GM12878 (cell line): ENCODE results near the gene KRTAP5-2. TPM values are rescaled to one million over a fixed set of nuclear protein-coding genes. Genes with fewer than 3 reads are reported as not detected.

Experiments used
- ATAC-seq: fragments of 200-7000 bp; cut with Tn5 transposase; 3 replicates; pipeline ENCODE4 v1.9.1; 2020; ENCODE audit warnings: mild to moderate bottlenecking, moderate library complexity
- BruUV-seq: library from RNA; stranded (reverse); fragments of 400-500 nt; replicated peaks from 2 replicates; lab custom pipeline; 2021; lab: Mats Ljungman, UMichigan
- CTCF ChIA-PET: fragments of 300-600 bp; sonication (Branson Sonifier 250); formaldehyde crosslinking; extraction: SDS; loops from one replicate; lab custom pipeline; 2021; ENCODE audit warnings: inconsistent platforms; lab: Yijun Ruan, JAX
- POLR2A ChIA-PET: fragments of 350-600 bp; formaldehyde crosslinking; extraction: SDS; loops from one replicate; lab custom pipeline; 2021; ENCODE audit warnings: inconsistent platforms; lab: Charles Lee
- RAD21 ChIA-PET: fragments of 300-600 bp; sonication (Branson Sonifier 250); formaldehyde crosslinking; loops from one replicate; lab custom pipeline; 2023; ENCODE audit warnings: antibody characterized with exemption; ENCODE audit not compliant: unreplicated experiment; lab: Charles Lee
- SMC1A ChIA-PET: fragments of 300-600 bp; sonication (Branson Sonifier 250); formaldehyde crosslinking; loops from one replicate; lab custom pipeline; 2023; ENCODE audit not compliant: unreplicated experiment, uncharacterized antibody; lab: Charles Lee
- DNase-seq: peaks from one replicate; pipeline ENCODE4 v3.0.0-alpha.2; 2011; ENCODE audit warnings: low read depth, low spot score
- FAIRE-seq: peaks from 3 replicates; lab custom pipeline; 2011; peaks lifted over from hg19 to GRCh38; lab: Jason Lieb, UNC
- H2AFZ ChIP-seq: 2 replicates; pipeline ENCODE4 v1.6.0; 2011; ENCODE audit warnings: low read depth, low read length, control low read depth; ENCODE audit not compliant: control insufficient read depth
- H3K27ac ChIP-seq: 2 replicates; pipeline ENCODE4 v1.5.1; 2011; ENCODE audit warnings: control low read depth; ENCODE audit not compliant: control insufficient read depth, insufficient read depth
- H3K27me3 ChIP-seq, 2 experiments: replicated peaks in 1 of 2; 2 replicates each; pipeline versions ENCODE4 v1.6.0 to v1.6.1; 2011; ENCODE audit warnings: low read length in 1 of 2; ENCODE audit not compliant: control insufficient read depth in 2 of 2, insufficient read depth in 2 of 2
- H3K36me3 ChIP-seq, 2 experiments: 2 replicates each; pipeline ENCODE4 v1.5.1; 2011; ENCODE audit warnings: low read length in 1 of 2; ENCODE audit not compliant: control insufficient read depth in 2 of 2, insufficient read depth in 2 of 2
- H3K4me1 ChIP-seq: 2 replicates; pipeline ENCODE4 v1.6.1; 2011; ENCODE audit warnings: mild to moderate bottlenecking, low read length, moderate library complexity, mixed read lengths; ENCODE audit not compliant: control insufficient read depth, insufficient read depth
- H3K4me2 ChIP-seq: 2 replicates; pipeline ENCODE4 v1.6.0; 2011; ENCODE audit warnings: control low read depth; ENCODE audit not compliant: control insufficient read depth, insufficient read depth
- H3K4me3 ChIP-seq: fragments of 200-600 bp; sonication (generic); 2 replicates; pipeline ENCODE4 v1.5.1; 2016
- H3K79me2 ChIP-seq: 2 replicates; pipeline ENCODE4 v1.6.0; 2011; ENCODE audit warnings: low read length; ENCODE audit not compliant: control insufficient read depth, insufficient read depth
- H3K9ac ChIP-seq: 2 replicates; pipeline ENCODE4 v1.8.0; 2011; ENCODE audit warnings: low read length, control low read depth, mixed read lengths; ENCODE audit not compliant: control insufficient read depth, insufficient read depth
- H3K9me3 ChIP-seq: replicated peaks from 3 replicates; pipeline ENCODE4 v1.5.1; 2011; ENCODE audit warnings: mild to moderate bottlenecking, low read length; ENCODE audit not compliant: control insufficient read depth, insufficient read depth
- H4K20me1 ChIP-seq: 2 replicates; pipeline ENCODE4 v1.6.0; 2011; ENCODE audit not compliant: control insufficient read depth, insufficient read depth
- CBFB ChIP-seq: IDR thresholded peaks from 2 replicates; pipeline ENCODE4 v1.6.1; 2016; ENCODE audit warnings: antibody characterized with exemption, low read depth
- CEBPB ChIP-seq, 2 experiments: fragments of 150-350 bp in 1 of 2; IDR thresholded peaks; 2 replicates each; pipeline ENCODE4 v1.6.1; 2012 to 2014; ENCODE audit warnings: low read depth in 2 of 2, low read length in 2 of 2, borderline replicate concordance in 1 of 2, inconsistent platforms in 1 of 2
- CHD4 ChIP-seq: fragments of 200-600 bp; sonication (generic); IDR thresholded peaks from 2 replicates; pipeline ENCODE4 v1.6.1; 2016; ENCODE audit warnings: mild to moderate bottlenecking
- HSF1 ChIP-seq: fragments of 150-350 bp; IDR thresholded peaks from 2 replicates; pipeline ENCODE4 v1.6.1; 2014; ENCODE audit warnings: mild to moderate bottlenecking, low read depth, low read length
- MXI1 ChIP-seq: fragments of 150-350 bp; IDR thresholded peaks from 2 replicates; pipeline ENCODE4 v1.6.1; 2011; ENCODE audit warnings: low read depth, mild to moderate bottlenecking, inconsistent platforms, low read length, improper control_type of control experiment
- NBN ChIP-seq: fragments of 450-650 bp; IDR thresholded peaks from 2 replicates; pipeline ENCODE4 v1.6.1; 2016
- NFXL1 ChIP-seq: fragments of 450-650 bp; IDR thresholded peaks from 2 replicates; pipeline ENCODE4 v1.6.1; 2017; ENCODE audit warnings: antibody characterized with exemption, mild to moderate bottlenecking, borderline replicate concordance
- RBBP5 ChIP-seq: fragments of 200-600 bp; sonication (generic); conservative IDR thresholded peaks from 2 replicates; pipeline ENCODE4 v1.6.1; 2016
- TARDBP ChIP-seq: IDR thresholded peaks from 2 replicates; pipeline ENCODE4 v1.6.1; 2016; ENCODE audit warnings: borderline replicate concordance
- TCF3 ChIP-seq: IDR thresholded peaks from 2 replicates; pipeline ENCODE4 v1.6.1; 2012; ENCODE audit warnings: low read depth, mild to moderate bottlenecking, low read length, borderline replicate concordance; ENCODE audit not compliant: insufficient read depth
- ZNF217 ChIP-seq: fragments of 450-650 bp; IDR thresholded peaks from 2 replicates; pipeline ENCODE4 v1.6.1; 2017; ENCODE audit warnings: antibody characterized with exemption, mild to moderate bottlenecking
- ZNF384 ChIP-seq: IDR thresholded peaks from 2 replicates; pipeline ENCODE4 v1.6.1; 2012; ENCODE audit warnings: low read depth, mild to moderate bottlenecking, low read length, improper control_type of control experiment, borderline replicate concordance
- WGBS: methylation state at CpG from one replicate; pipeline ENCODE4 v1.1.6; 2016; ENCODE audit warnings: low lambda C conversion rate; ENCODE audit not compliant: insufficient replicate concordance, insufficient coverage; ENCODE audit errors: missing lambda C conversion rate; 5-methylcytosine and 5-hydroxymethylcytosine counted together
- in situ Hi-C: fragments of 300-500 bp; cut with MboI; formaldehyde crosslinking; loops from 9 replicates; pipeline ENCODE4 v1.14.3; 2018; ENCODE audit warnings: mixed read lengths
- intact Hi-C: fragments of 100-400 bp; cut with micrococcal nuclease; formaldehyde crosslinking; loops from one replicate; pipeline ENCODE4 v1.14.2; 2022; ENCODE audit not compliant: unreplicated experiment
- polyA plus RNA-seq, 11 experiments: library from polyadenylated mRNA; depleted of rRNA in 4 of 11; unstranded in 6 of 11; stranded (reverse) in 5 of 11; fragments of >200 nt; fragmentation: Nextera tagmentation in 4 of 11; fragmentation: Illumina TruSeq in 1 of 11; extraction: Ambion mirVana in 4 of 11; extraction: Trizol in 1 of 11; gene quantifications; 1 replicate in 1 of 11; 2 replicates in 10 of 11; pipeline versions ENCODE4 v1.2.1 to v1.2.3, GENCODE V29; 2011 to 2016; ENCODE audit warnings: inconsistent platforms in 2 of 11, missing spikeins in 2 of 11, low read depth in 1 of 11
- total RNA-seq, 4 experiments: library from RNA; depleted of rRNA in 3 of 4; stranded (reverse); fragments of >200 nt in 3 of 4; fragmentation: Illumina TruSeq in 1 of 4; extraction: Trizol in 1 of 4; gene quantifications; 2 replicates each; pipeline versions ENCODE4 v1.2.1 to v1.2.3, GENCODE V29; 2013 to 2021
- TF ChIP-seq, protein P1 (sequence below): fragments of 450-650 bp; IDR thresholded peaks from 2 replicates; pipeline ENCODE4 v1.6.1; 2017; ENCODE audit warnings: mild to moderate bottlenecking, moderate library complexity
- TF ChIP-seq, protein P2 (sequence below): IDR thresholded peaks from 2 replicates; pipeline ENCODE4 v1.6.1; 2012; ENCODE audit warnings: mild to moderate bottlenecking, low read depth, low read length
- TF ChIP-seq, protein P3 (sequence below): fragments of 450-650 bp; IDR thresholded peaks from 2 replicates; pipeline ENCODE4 v1.6.1; 2017; ENCODE audit warnings: borderline replicate concordance

KRTAP5-2 gene
- total and polyA plus RNA-seq, 10 of the 15 experiments (the other 5 are each of a cell fraction or from before 2014, with no cell fraction given), result not detected

DNA sequence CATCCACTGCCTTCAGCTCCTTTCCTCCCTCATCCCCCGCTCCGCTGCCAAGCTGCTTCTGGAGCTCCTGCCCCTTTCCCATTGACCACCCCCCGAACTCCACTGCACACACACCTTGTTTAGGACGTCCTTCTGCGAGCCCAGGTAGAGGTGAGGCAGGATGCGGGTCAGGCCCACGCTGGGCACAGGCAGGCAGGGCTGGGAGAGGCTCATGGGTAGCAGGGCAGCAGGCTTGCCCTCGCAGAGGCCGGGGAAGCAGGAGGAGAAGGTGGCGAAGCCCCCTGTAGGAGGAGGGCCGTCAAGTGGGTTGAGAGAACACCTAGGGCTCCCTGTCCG, 39.4 kb downstream of the KRTAP5-2 start:
- Histone ChIP-seq H3K79me2 (no peaks in the 10 kb centered on the region), H3K27ac (no peak overlapping the region), H3K4me1 (no peaks in the 10 kb centered on the region), H3K27me3 (no peaks in the 10 kb centered on the region), H3K9ac (no peak overlapping the region), H3K4me2 (no peak overlapping the region), H3K4me3 (no peak overlapping the region), H3K9me3 (no peaks in the 10 kb centered on the region), H3K36me3 (no peaks in the 10 kb centered on the region), H4K20me1 (no peaks in the 10 kb centered on the region), H2AFZ (no peak overlapping the region)
- CTCF ChIA-PET, result interaction anchor here (1.4 kb wide), 1 partner anchor 16 kb away, joined by 7 read pairs; no protein-coding TSS in a partner anchor
- ATAC-seq (no peak), FAIRE-seq (no peak), DNase-seq (no peak)
- in situ Hi-C loops (no loop called here), intact Hi-C loops (no loop called here)
- 43% methylated on average over 12 of the region's 12 CpGs for WGBS
- RAD21 ChIA-PET, result no interaction called here
- SMC1A ChIA-PET, result no interaction called here
- POLR2A ChIA-PET, result no interaction called here
- no TSS peak for BruUV-seq
- no peak for TF ChIP-seq CHD4
- no peak for TF ChIP-seq ZNF384
- TF ChIP-seq TARDBP, result no peak
- TF ChIP-seq CBFB, result no peak
- TF ChIP-seq, protein P1, sequence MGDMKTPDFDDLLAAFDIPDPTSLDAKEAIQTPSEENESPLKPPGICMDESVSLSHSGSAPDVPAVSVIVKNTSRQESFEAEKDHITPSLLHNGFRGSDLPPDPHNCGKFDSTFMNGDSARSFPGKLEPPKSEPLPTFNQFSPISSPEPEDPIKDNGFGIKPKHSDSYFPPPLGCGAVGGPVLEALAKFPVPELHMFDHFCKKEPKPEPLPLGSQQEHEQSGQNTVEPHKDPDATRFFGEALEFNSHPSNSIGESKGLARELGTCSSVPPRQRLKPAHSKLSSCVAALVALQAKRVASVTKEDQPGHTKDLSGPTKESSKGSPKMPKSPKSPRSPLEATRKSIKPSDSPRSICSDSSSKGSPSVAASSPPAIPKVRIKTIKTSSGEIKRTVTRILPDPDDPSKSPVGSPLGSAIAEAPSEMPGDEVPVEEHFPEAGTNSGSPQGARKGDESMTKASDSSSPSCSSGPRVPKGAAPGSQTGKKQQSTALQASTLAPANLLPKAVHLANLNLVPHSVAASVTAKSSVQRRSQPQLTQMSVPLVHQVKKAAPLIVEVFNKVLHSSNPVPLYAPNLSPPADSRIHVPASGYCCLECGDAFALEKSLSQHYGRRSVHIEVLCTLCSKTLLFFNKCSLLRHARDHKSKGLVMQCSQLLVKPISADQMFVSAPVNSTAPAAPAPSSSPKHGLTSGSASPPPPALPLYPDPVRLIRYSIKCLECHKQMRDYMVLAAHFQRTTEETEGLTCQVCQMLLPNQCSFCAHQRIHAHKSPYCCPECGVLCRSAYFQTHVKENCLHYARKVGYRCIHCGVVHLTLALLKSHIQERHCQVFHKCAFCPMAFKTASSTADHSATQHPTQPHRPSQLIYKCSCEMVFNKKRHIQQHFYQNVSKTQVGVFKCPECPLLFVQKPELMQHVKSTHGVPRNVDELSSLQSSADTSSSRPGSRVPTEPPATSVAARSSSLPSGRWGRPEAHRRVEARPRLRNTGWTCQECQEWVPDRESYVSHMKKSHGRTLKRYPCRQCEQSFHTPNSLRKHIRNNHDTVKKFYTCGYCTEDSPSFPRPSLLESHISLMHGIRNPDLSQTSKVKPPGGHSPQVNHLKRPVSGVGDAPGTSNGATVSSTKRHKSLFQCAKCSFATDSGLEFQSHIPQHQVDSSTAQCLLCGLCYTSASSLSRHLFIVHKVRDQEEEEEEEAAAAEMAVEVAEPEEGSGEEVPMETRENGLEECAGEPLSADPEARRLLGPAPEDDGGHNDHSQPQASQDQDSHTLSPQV, result no peak
- no peak for TF ChIP-seq CEBPB (IDR thresholded peaks at IDR 0.05; ENCODE audit: borderline replicate concordance in 1 of 2, low read depth in 2 of 2, low read length in 2 of 2)
- TF ChIP-seq, protein P2, sequence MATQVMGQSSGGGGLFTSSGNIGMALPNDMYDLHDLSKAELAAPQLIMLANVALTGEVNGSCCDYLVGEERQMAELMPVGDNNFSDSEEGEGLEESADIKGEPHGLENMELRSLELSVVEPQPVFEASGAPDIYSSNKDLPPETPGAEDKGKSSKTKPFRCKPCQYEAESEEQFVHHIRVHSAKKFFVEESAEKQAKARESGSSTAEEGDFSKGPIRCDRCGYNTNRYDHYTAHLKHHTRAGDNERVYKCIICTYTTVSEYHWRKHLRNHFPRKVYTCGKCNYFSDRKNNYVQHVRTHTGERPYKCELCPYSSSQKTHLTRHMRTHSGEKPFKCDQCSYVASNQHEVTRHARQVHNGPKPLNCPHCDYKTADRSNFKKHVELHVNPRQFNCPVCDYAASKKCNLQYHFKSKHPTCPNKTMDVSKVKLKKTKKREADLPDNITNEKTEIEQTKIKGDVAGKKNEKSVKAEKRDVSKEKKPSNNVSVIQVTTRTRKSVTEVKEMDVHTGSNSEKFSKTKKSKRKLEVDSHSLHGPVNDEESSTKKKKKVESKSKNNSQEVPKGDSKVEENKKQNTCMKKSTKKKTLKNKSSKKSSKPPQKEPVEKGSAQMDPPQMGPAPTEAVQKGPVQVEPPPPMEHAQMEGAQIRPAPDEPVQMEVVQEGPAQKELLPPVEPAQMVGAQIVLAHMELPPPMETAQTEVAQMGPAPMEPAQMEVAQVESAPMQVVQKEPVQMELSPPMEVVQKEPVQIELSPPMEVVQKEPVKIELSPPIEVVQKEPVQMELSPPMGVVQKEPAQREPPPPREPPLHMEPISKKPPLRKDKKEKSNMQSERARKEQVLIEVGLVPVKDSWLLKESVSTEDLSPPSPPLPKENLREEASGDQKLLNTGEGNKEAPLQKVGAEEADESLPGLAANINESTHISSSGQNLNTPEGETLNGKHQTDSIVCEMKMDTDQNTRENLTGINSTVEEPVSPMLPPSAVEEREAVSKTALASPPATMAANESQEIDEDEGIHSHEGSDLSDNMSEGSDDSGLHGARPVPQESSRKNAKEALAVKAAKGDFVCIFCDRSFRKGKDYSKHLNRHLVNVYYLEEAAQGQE, result no peak
- TF ChIP-seq, protein P3, sequence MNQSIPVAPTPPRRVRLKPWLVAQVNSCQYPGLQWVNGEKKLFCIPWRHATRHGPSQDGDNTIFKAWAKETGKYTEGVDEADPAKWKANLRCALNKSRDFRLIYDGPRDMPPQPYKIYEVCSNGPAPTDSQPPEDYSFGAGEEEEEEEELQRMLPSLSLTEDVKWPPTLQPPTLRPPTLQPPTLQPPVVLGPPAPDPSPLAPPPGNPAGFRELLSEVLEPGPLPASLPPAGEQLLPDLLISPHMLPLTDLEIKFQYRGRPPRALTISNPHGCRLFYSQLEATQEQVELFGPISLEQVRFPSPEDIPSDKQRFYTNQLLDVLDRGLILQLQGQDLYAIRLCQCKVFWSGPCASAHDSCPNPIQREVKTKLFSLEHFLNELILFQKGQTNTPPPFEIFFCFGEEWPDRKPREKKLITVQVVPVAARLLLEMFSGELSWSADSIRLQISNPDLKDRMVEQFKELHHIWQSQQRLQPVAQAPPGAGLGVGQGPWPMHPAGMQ, result no peak
- TF ChIP-seq ZNF217, result no peak
- no peak for TF ChIP-seq HSF1
- no peak for TF ChIP-seq MXI1
- TF ChIP-seq NBN, result no peak
- TF ChIP-seq NFXL1, result no peak
- TF ChIP-seq RBBP5, result no peak
- TF ChIP-seq TCF3, result no peak
